H1 (cell line): ENCODE data around the gene PCDHGB6. TPM values are rescaled to one million over a fixed set of nuclear protein-coding genes. Genes with fewer than 3 reads are reported as not detected.
"Not testable (repeated sequence)": the region's sequence is repeated elsewhere in the genome, so short reads cannot be mapped to it uniquely, and the experiment has no call there.

Source experiments
- CTCF ChIA-PET: fragments of 300-600 bp; sonication (Branson Sonifier 250); formaldehyde crosslinking; loops from one replicate; lab custom pipeline; 2021; ENCODE audit not compliant: partially characterized antibody; lab: Charles Lee
- POLR2A ChIA-PET: fragments of 300-600 bp; sonication (Branson Sonifier 250); formaldehyde crosslinking; loops from one replicate; lab custom pipeline; 2021; ENCODE audit warnings: inconsistent platforms; ENCODE audit not compliant: partially characterized antibody; lab: Charles Lee
- DNase-seq, 2 experiments: peaks; one replicate each; pipeline versions ENCODE4 v3.0.0 to v3.0.0-alpha.2; 2010 to 2022; ENCODE audit warnings: low spot score in 2 of 2, low read depth in 1 of 2, mixed read lengths in 1 of 2
- FAIRE-seq: peaks from 2 replicates; lab custom pipeline; 2011; peaks lifted over from hg19 to GRCh38; lab: Jason Lieb, UNC
- H2AFZ ChIP-seq: 2 replicates; pipeline ENCODE4 v1.8.1; 2012; ENCODE audit warnings: low read length, inconsistent platforms
- H2AK5ac ChIP-seq: 2 replicates; pipeline ENCODE4 v1.6.1; 2013; ENCODE audit warnings: low read depth, low read length
- H2BK120ac ChIP-seq: replicated peaks from 2 replicates; pipeline ENCODE3; 2013; ENCODE audit warnings: low read depth, low read length, inconsistent platforms
- H2BK12ac ChIP-seq: 2 replicates; pipeline ENCODE4 v1.6.1; 2013; ENCODE audit warnings: low read depth, low read length
- H2BK15ac ChIP-seq: 2 replicates; pipeline ENCODE4 v1.6.1; 2013; ENCODE audit warnings: low read length
- H2BK20ac ChIP-seq: 2 replicates; pipeline ENCODE4 v1.6.1; 2013; ENCODE audit warnings: low read length
- H2BK5ac ChIP-seq: 2 replicates; pipeline ENCODE4 v1.6.1; 2013; ENCODE audit warnings: low read depth, low read length
- H3K14ac ChIP-seq: 2 replicates; pipeline ENCODE4 v1.6.1; 2013; ENCODE audit warnings: inconsistent platforms; ENCODE audit not compliant: insufficient read length
- H3K18ac ChIP-seq: 2 replicates; pipeline ENCODE4 v1.6.1; 2013; ENCODE audit warnings: low read length; ENCODE audit errors: extremely low read depth
- H3K23ac ChIP-seq: 2 replicates; pipeline ENCODE4 v1.6.1; 2013; ENCODE audit warnings: inconsistent platforms; ENCODE audit not compliant: insufficient read length
- H3K23me2 ChIP-seq: 2 replicates; pipeline ENCODE4 v1.6.1; 2013; ENCODE audit warnings: low read depth, low read length
- H3K27ac ChIP-seq: 2 replicates; pipeline ENCODE4 v1.6.1; 2011; ENCODE audit warnings: low read depth, low read length, inconsistent platforms
- H3K27me3 ChIP-seq, 4 experiments: replicated peaks in 1 of 4; 1 replicate in 1 of 4; 2 replicates in 3 of 4; pipeline versions ENCODE4 v1.6.1 to v1.8.1; 2011 to 2013; ENCODE audit warnings: low read length in 3 of 4, mild to moderate bottlenecking in 3 of 4, inconsistent platforms in 2 of 4, mixed read lengths in 2 of 4, moderate library complexity in 1 of 4; ENCODE audit not compliant: control insufficient read depth in 3 of 4, insufficient read depth in 3 of 4; ENCODE audit errors: extremely low read depth in 1 of 4
- H3K36me3 ChIP-seq, 4 experiments: 2 replicates each; pipeline versions ENCODE4 v1.6.1 to v1.8.1; 2011 to 2013; ENCODE audit warnings: mild to moderate bottlenecking in 4 of 4, low read length in 3 of 4, moderate library complexity in 2 of 4, control low read depth in 1 of 4, inconsistent platforms in 1 of 4; ENCODE audit not compliant: insufficient read depth in 4 of 4, control insufficient read depth in 2 of 4
- H3K4ac ChIP-seq: replicated peaks from 2 replicates; pipeline ENCODE3; 2013; ENCODE audit warnings: low read length, low read depth, mixed read lengths, inconsistent platforms; ENCODE audit not compliant: insufficient read length
- H3K4me1 ChIP-seq, 4 experiments: replicated peaks in 1 of 4; 1 replicate in 1 of 4; 2 replicates in 3 of 4; pipeline versions ENCODE4 v1.6.1 to v1.8.1; 2011 to 2013; ENCODE audit warnings: low read length in 3 of 4, inconsistent platforms in 2 of 4, mixed read lengths in 1 of 4; ENCODE audit not compliant: insufficient read depth in 4 of 4, control insufficient read depth in 3 of 4
- H3K4me2 ChIP-seq, 2 experiments: 2 replicates each; pipeline versions ENCODE4 v1.6.1 to v1.8.1; 2011 to 2013; ENCODE audit warnings: low read depth in 2 of 2, low read length in 2 of 2, control low read depth in 1 of 2, inconsistent platforms in 1 of 2, mild to moderate bottlenecking in 1 of 2; ENCODE audit not compliant: insufficient read depth in 1 of 2
- H3K4me3 ChIP-seq, 4 experiments: fragments of 200-600, 300-600 bp in 1 of 4; sonication (generic), shearing (Covaris generic), sonication (Bioruptor Twin) in 1 of 4; 2 replicates each; pipeline versions ENCODE4 v1.5.1 to v1.8.1; 2011 to 2016; ENCODE audit warnings: low read length in 4 of 4, low read depth in 3 of 4, control low read depth in 2 of 4, inconsistent platforms in 2 of 4, mild to moderate bottlenecking in 2 of 4, mixed read lengths in 1 of 4, moderate library complexity in 1 of 4; ENCODE audit not compliant: insufficient read depth in 2 of 4; ENCODE audit errors: extremely low read depth in 1 of 4
- H3K56ac ChIP-seq: replicated peaks from 2 replicates; pipeline ENCODE3; 2013; ENCODE audit warnings: low read depth, mild to moderate bottlenecking, mixed read lengths, low read length, inconsistent platforms; ENCODE audit not compliant: insufficient read length
- H3K79me1 ChIP-seq: 2 replicates; pipeline ENCODE4 v1.6.1; 2013; ENCODE audit warnings: low read depth, low read length, control low read depth
- H3K79me2 ChIP-seq, 2 experiments: 2 replicates each; pipeline versions ENCODE4 v1.6.1 to v1.8.1; 2012 to 2013; ENCODE audit warnings: low read length in 2 of 2, mild to moderate bottlenecking in 2 of 2, inconsistent platforms in 1 of 2; ENCODE audit not compliant: insufficient read depth in 2 of 2, control insufficient read depth in 1 of 2
- H3K9ac ChIP-seq, 4 experiments: replicated peaks in 1 of 4; 1 replicate in 1 of 4; 2 replicates in 3 of 4; pipeline versions ENCODE4 v1.6.1 to v1.8.1; 2011 to 2013; ENCODE audit warnings: low read depth in 3 of 4, low read length in 3 of 4, control low read depth in 2 of 4, mild to moderate bottlenecking in 2 of 4, moderate library complexity in 2 of 4, inconsistent platforms in 1 of 4; ENCODE audit errors: extremely low read depth in 1 of 4
- H3K9me3 ChIP-seq, 2 experiments: 2 replicates each; pipeline versions ENCODE4 v1.6.1 to v1.8.1; 2012 to 2013; ENCODE audit warnings: mild to moderate bottlenecking in 2 of 2, moderate library complexity in 2 of 2, control low read depth in 1 of 2, inconsistent platforms in 1 of 2, low read depth in 1 of 2, low read length in 1 of 2, mixed read lengths in 1 of 2; ENCODE audit not compliant: insufficient read depth in 2 of 2
- H4K20me1 ChIP-seq, 2 experiments: replicated peaks in 1 of 2; 2 replicates each; pipeline versions ENCODE3 to v1.8.1; 2011 to 2013; ENCODE audit warnings: inconsistent platforms in 2 of 2, low read length in 2 of 2, mild to moderate bottlenecking in 1 of 2; ENCODE audit not compliant: insufficient read depth in 2 of 2, control insufficient read depth in 1 of 2
- H4K5ac ChIP-seq: 2 replicates; pipeline ENCODE4 v1.6.1; 2013; ENCODE audit warnings: low read length, low read depth, mixed read lengths, inconsistent platforms; ENCODE audit not compliant: insufficient read length
- H4K8ac ChIP-seq: 2 replicates; pipeline ENCODE4 v1.8.0; 2013; ENCODE audit warnings: mild to moderate bottlenecking, moderate library complexity, low read length, inconsistent platforms; ENCODE audit not compliant: insufficient read depth; ENCODE audit errors: extremely low read depth
- H4K91ac ChIP-seq: replicated peaks from 2 replicates; pipeline ENCODE3; 2013; ENCODE audit warnings: low read length, mixed read lengths, inconsistent platforms; ENCODE audit not compliant: insufficient read length
- ASH2L ChIP-seq: fragments of 200-600, 300-600 bp; sonication (generic); IDR thresholded peaks from one replicate; pipeline ENCODE4 v1.7.1; 2017; ENCODE audit warnings: low read length
- CREB1 ChIP-seq: IDR thresholded peaks from 2 replicates; pipeline ENCODE4 v1.6.1; 2012; ENCODE audit warnings: inconsistent platforms
- KDM4A ChIP-seq: IDR thresholded peaks from one replicate; pipeline ENCODE4 v1.7.1; 2012; ENCODE audit warnings: low read depth, mild to moderate bottlenecking, moderate library complexity, low read length, inconsistent platforms; ENCODE audit not compliant: severe bottlenecking
- NRF1 ChIP-seq: IDR thresholded peaks from 2 replicates; pipeline ENCODE4 v1.6.1; 2011; ENCODE audit warnings: mild to moderate bottlenecking, low read depth, low read length, improper control_type of control experiment
- POLR2A ChIP-seq, 2 experiments: IDR thresholded peaks; 1 replicate in 1 of 2; 2 replicates in 1 of 2; pipeline ENCODE4 v1.6.1; 2011; ENCODE audit warnings: low read depth in 2 of 2, low read length in 2 of 2, mild to moderate bottlenecking in 2 of 2; ENCODE audit errors: control extremely low read depth in 1 of 2
- RBBP5 ChIP-seq: IDR thresholded peaks from 2 replicates; pipeline ENCODE4 v1.7.1; 2012; ENCODE audit warnings: low read depth, mild to moderate bottlenecking, inconsistent platforms, low read length, moderate library complexity, borderline replicate concordance
- SUZ12 ChIP-seq: fragments of 200-600 bp; sonication (generic); IDR thresholded peaks from 2 replicates; pipeline ENCODE4 v1.6.1; 2012; ENCODE audit warnings: mild to moderate bottlenecking, inconsistent platforms, low read length, moderate library complexity, mixed read lengths
- TAF1 ChIP-seq: IDR thresholded peaks from 2 replicates; pipeline ENCODE4 v1.6.1; 2011; ENCODE audit warnings: mild to moderate bottlenecking, low read depth, low read length
- TBP ChIP-seq: IDR thresholded peaks from 2 replicates; pipeline ENCODE4 v1.6.1; 2011; ENCODE audit warnings: low read depth, low read length, improper control_type of control experiment
- WGBS, 2 experiments: shearing (Covaris generic) in 1 of 2; methylation state at CpG; one replicate each; pipeline versions ENCODE4 v1.1.6 to v1.1.7; 2013 to 2015; ENCODE audit warnings: low lambda C conversion rate in 2 of 2, mixed read lengths in 2 of 2, inconsistent platforms in 1 of 2, low coverage in 1 of 2, missing lambda C conversion rate in 1 of 2; ENCODE audit not compliant: insufficient replicate concordance in 2 of 2, insufficient coverage in 1 of 2, insufficient read length in 1 of 2; ENCODE audit errors: extremely low coverage in 1 of 2, missing lambda C conversion rate in 1 of 2; 5-methylcytosine and 5-hydroxymethylcytosine counted together
- long read RNA-seq, 2 experiments: library from RNA in 1 of 2; library from capped mRNA in 1 of 2; stranded (forward); transcript quantifications; one replicate each; pipeline ENCODE4 v2.0.0, GENCODE V29; 2021; ENCODE audit warnings: inconsistent platforms in 1 of 2
- polyA minus RNA-seq, 3 experiments: library from RNA; depleted of rRNA, polyadenylated mRNA; stranded (reverse); fragments of >200 nt; gene quantifications; 1 replicate in 2 of 3; 2 replicates in 1 of 3; pipeline ENCODE4 v1.2.3, GENCODE V29; 2011
- polyA plus RNA-seq, 7 experiments: library from polyadenylated mRNA; depleted of rRNA in 3 of 7; stranded (reverse) in 5 of 7; unstranded in 2 of 7; fragments of >200 nt in 5 of 7; fragments of 200-250 nt in 2 of 7; gene quantifications; 1 replicate in 5 of 7; 2 replicates in 1 of 7; 4 replicates in 1 of 7; pipeline versions ENCODE4 v1.2.1 to v1.2.3, GENCODE V29; 2011 to 2013; ENCODE audit warnings: missing spikeins in 2 of 7, mixed read lengths in 2 of 7
- total RNA-seq: library from RNA; stranded (reverse); fragmentation: NEBNext Ultra II Directional; extraction: Animal tissue kit (Norgen Biotek cat#: 25700); gene quantifications from 2 replicates; pipeline ENCODE4 v1.2.1, GENCODE V29; 2021

PCDHGB6 gene
- total RNA-seq (3.4 and 4.1 TPM in 2 replicates), polyA plus RNA-seq (2011; rRNA removed) (4.1 and 4.3 TPM in 2 replicates), polyA minus RNA-seq (2011; rRNA and poly(A)+ RNA removed) (3.9 and 4.2 TPM in 2 replicates)
- 2.4 TPM for polyA plus RNA-seq (2011; cell fraction: cytosol; rRNA removed)
- polyA plus RNA-seq (2011; cell fraction: nucleus; rRNA removed) = 8.6 TPM
- 3.6 to 4.2 TPM (median 3.8 TPM) in 4 replicates for polyA plus RNA-seq (2012, experiment 1 of 2)
- 2.4 TPM for polyA plus RNA-seq (2012, experiment 2 of 2)
- 6.4 TPM for polyA plus RNA-seq (2013, experiment 1 of 2)
- polyA plus RNA-seq (2013, experiment 2 of 2) = 5.6 TPM
- 3.6 TPM for polyA minus RNA-seq (2011; cell fraction: cytosol; rRNA and poly(A)+ RNA removed)
- polyA minus RNA-seq (2011; cell fraction: nucleus; rRNA and poly(A)+ RNA removed) = 12.8 TPM
- long read RNA-seq, experiment 1, partial matches to known transcripts = 0 of 2 reads
- long read RNA-seq, experiment 1, other reads (novel, unspliced or antisense) = 2 of 2 reads
- long read RNA-seq, experiment 2 = 0 reads

- WGBS, 2 experiments = 7% methylated on average over 39 of the region's 51 CpGs; no CpG with 5 or more reads in 1 of the 2 experiments
- H3K56ac ChIP-seq, H3K79me2 ChIP-seq, H3K23me2 ChIP-seq, H4K91ac ChIP-seq, H2BK15ac ChIP-seq, H3K36me3 ChIP-seq, H3K18ac ChIP-seq, H3K4ac ChIP-seq, H2AK5ac ChIP-seq, H4K8ac ChIP-seq, H4K5ac ChIP-seq, H4K20me1 ChIP-seq, H2BK5ac ChIP-seq, H3K4me1 ChIP-seq, H3K14ac ChIP-seq, H3K23ac ChIP-seq, H2BK12ac ChIP-seq, H3K27ac ChIP-seq, H3K27me3 ChIP-seq, H2BK20ac ChIP-seq, H2BK120ac ChIP-seq, H3K79me1 ChIP-seq: not testable (repeated sequence)
- H2AFZ ChIP-seq = 0 out of 2 replicates have a peak within 1 kb of the TSS, but pooled peaks have one; percentile 56
- H3K9ac ChIP-seq = peak within 1 kb of the TSS in 3 of 4 experiments; percentile 29 to 39 (median 37); a peak in 2 of 7 replicates
- DNase-seq (peak in 1 of 2 experiments; percentile 90), FAIRE-seq (peak; percentile 72)
- CTCF ChIA-PET = interaction anchor here (0.7 to 23.3 kb wide), 53 partner anchors 10 to 252 kb away, joined by 3 to 1236 read pairs (median 5); partner anchors contain the start of genes PCDHB10, PCDHB11, PCDHB14 and PCDHB15
- POLR2A ChIA-PET = interaction anchor here (0.8 to 1.3 kb wide), 3 partner anchors 13 to 104 kb away, joined by 3 read pairs; partner anchors contain the start of genes PCDHGA11 and PCDHGB2
- peak within 1 kb of the TSS; percentile 68 to 70 for H3K4me2 ChIP-seq
- peak within 1 kb of the TSS; percentile 58 to 70 (median 64) for H3K4me3 ChIP-seq
- H3K9me3 ChIP-seq = peaks cover 7 to 25% of the 10 kb centered on the region in 2 experiments; a peak in 3 of 4 replicates
- peak; percentile 95 for TF ChIP-seq KDM4A
- 0 out of 2 replicates have a peak, but pooled peaks have one; percentile 32 for TF ChIP-seq TBP
- peak; percentile 41; the same call in 1 of the 2 replicates for TF ChIP-seq SUZ12
- TF ChIP-seq TAF1 = 0 out of 2 replicates have a peak, but pooled peaks have one; percentile 58
- peak; percentile 34; the same call in 1 of the 2 replicates for TF ChIP-seq NRF1
- TF ChIP-seq RBBP5 = 0 out of 2 replicates have a peak, but pooled peaks have one; percentile 66
- peak; percentile 56; the same call in 1 of the 2 replicates for TF ChIP-seq CREB1
- TF ChIP-seq ASH2L = peak; percentile 94
- TF ChIP-seq POLR2A (IDR thresholded peaks at IDR 0.05; ENCODE audit: control extremely low read depth in 1 of 2, low read depth in 2 of 2, low read length in 2 of 2) = peak in 1 of 2 experiments; percentile 30; a peak in 1 of 3 replicates
Observed at GRCh38 chr5:141407790-141408505, at the start of gene PCDHGB6. Gene PCDHGB6 (plus strand): TSS chr5:141408021. CDS start chr5:141408203, 182 bp downstream.
